ENCODE data around the gene APC. TPM values are rescaled to one million over a fixed set of nuclear protein-coding genes. Genes with fewer than 3 reads are reported as not detected.

Gene APC
- total and polyA plus RNA-seq, 2 of the 8 experiments (the other 6 are each of a cell fraction or from before 2014, with no cell fraction given) = 6.8 to 41.9 TPM

DNA sequence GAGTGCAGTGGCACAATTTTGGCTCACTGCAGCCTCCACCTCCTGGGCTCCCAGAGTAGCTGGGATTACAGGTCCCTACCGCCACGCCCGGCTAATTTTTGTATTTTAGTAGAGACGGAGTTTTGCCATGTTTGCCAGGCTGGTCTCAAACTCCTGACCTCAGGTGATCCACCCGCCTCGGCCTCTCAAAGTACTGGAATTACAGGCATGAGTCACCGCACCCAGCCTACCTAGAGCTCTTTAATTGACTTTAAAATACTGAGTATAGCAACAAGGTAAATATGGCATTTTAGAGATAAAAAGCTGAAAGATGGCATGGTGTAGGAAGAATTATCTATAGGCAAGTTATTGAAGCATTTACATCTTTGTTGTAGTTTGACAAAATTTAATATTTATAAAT is 21.0 kb downstream of the APC start (continued):
- TF ChIP-seq, protein P1, sequence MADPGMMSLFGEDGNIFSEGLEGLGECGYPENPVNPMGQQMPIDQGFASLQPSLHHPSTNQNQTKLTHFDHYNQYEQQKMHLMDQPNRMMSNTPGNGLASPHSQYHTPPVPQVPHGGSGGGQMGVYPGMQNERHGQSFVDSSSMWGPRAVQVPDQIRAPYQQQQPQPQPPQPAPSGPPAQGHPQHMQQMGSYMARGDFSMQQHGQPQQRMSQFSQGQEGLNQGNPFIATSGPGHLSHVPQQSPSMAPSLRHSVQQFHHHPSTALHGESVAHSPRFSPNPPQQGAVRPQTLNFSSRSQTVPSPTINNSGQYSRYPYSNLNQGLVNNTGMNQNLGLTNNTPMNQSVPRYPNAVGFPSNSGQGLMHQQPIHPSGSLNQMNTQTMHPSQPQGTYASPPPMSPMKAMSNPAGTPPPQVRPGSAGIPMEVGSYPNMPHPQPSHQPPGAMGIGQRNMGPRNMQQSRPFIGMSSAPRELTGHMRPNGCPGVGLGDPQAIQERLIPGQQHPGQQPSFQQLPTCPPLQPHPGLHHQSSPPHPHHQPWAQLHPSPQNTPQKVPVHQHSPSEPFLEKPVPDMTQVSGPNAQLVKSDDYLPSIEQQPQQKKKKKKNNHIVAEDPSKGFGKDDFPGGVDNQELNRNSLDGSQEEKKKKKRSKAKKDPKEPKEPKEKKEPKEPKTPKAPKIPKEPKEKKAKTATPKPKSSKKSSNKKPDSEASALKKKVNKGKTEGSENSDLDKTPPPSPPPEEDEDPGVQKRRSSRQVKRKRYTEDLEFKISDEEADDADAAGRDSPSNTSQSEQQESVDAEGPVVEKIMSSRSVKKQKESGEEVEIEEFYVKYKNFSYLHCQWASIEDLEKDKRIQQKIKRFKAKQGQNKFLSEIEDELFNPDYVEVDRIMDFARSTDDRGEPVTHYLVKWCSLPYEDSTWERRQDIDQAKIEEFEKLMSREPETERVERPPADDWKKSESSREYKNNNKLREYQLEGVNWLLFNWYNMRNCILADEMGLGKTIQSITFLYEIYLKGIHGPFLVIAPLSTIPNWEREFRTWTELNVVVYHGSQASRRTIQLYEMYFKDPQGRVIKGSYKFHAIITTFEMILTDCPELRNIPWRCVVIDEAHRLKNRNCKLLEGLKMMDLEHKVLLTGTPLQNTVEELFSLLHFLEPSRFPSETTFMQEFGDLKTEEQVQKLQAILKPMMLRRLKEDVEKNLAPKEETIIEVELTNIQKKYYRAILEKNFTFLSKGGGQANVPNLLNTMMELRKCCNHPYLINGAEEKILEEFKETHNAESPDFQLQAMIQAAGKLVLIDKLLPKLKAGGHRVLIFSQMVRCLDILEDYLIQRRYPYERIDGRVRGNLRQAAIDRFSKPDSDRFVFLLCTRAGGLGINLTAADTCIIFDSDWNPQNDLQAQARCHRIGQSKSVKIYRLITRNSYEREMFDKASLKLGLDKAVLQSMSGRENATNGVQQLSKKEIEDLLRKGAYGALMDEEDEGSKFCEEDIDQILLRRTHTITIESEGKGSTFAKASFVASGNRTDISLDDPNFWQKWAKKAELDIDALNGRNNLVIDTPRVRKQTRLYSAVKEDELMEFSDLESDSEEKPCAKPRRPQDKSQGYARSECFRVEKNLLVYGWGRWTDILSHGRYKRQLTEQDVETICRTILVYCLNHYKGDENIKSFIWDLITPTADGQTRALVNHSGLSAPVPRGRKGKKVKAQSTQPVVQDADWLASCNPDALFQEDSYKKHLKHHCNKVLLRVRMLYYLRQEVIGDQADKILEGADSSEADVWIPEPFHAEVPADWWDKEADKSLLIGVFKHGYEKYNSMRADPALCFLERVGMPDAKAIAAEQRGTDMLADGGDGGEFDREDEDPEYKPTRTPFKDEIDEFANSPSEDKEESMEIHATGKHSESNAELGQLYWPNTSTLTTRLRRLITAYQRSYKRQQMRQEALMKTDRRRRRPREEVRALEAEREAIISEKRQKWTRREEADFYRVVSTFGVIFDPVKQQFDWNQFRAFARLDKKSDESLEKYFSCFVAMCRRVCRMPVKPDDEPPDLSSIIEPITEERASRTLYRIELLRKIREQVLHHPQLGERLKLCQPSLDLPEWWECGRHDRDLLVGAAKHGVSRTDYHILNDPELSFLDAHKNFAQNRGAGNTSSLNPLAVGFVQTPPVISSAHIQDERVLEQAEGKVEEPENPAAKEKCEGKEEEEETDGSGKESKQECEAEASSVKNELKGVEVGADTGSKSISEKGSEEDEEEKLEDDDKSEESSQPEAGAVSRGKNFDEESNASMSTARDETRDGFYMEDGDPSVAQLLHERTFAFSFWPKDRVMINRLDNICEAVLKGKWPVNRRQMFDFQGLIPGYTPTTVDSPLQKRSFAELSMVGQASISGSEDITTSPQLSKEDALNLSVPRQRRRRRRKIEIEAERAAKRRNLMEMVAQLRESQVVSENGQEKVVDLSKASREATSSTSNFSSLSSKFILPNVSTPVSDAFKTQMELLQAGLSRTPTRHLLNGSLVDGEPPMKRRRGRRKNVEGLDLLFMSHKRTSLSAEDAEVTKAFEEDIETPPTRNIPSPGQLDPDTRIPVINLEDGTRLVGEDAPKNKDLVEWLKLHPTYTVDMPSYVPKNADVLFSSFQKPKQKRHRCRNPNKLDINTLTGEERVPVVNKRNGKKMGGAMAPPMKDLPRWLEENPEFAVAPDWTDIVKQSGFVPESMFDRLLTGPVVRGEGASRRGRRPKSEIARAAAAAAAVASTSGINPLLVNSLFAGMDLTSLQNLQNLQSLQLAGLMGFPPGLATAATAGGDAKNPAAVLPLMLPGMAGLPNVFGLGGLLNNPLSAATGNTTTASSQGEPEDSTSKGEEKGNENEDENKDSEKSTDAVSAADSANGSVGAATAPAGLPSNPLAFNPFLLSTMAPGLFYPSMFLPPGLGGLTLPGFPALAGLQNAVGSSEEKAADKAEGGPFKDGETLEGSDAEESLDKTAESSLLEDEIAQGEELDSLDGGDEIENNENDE (IDR thresholded peaks at IDR 0.05; ENCODE audit: insufficient replicate concordance, low read length) = no peak
- no peak for TF ChIP-seq SIX5 (IDR thresholded peaks at IDR 0.05; ENCODE audit: low read depth, low read length)
- no peak for TF ChIP-seq RXRA (IDR thresholded peaks at IDR 0.05; ENCODE audit: insufficient read depth, low read depth, low read length)
